ENCODE results near the gene KRTAP4-3.

- TF ChIP-seq, protein P1, sequence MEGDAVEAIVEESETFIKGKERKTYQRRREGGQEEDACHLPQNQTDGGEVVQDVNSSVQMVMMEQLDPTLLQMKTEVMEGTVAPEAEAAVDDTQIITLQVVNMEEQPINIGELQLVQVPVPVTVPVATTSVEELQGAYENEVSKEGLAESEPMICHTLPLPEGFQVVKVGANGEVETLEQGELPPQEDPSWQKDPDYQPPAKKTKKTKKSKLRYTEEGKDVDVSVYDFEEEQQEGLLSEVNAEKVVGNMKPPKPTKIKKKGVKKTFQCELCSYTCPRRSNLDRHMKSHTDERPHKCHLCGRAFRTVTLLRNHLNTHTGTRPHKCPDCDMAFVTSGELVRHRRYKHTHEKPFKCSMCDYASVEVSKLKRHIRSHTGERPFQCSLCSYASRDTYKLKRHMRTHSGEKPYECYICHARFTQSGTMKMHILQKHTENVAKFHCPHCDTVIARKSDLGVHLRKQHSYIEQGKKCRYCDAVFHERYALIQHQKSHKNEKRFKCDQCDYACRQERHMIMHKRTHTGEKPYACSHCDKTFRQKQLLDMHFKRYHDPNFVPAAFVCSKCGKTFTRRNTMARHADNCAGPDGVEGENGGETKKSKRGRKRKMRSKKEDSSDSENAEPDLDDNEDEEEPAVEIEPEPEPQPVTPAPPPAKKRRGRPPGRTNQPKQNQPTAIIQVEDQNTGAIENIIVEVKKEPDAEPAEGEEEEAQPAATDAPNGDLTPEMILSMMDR (IDR thresholded peaks at IDR 0.05): no peak
- TF ChIP-seq POLR2A (IDR thresholded peaks at IDR 0.05): no peak
These were observed 46.3 kb downstream of the KRTAP4-3 start for GRCh38 chr17:41121742-41122141.

Data from vagina (tissue), 2 donors.